IPS DF 19.7 (cell line): ENCODE measurements around the gene SCAND1.
"Not testable (repeated sequence)": the region's sequence is repeated elsewhere in the genome, so short reads cannot be mapped to it uniquely, and the experiment has no call there.

Experiments
- DNase-seq: peaks from one replicate; pipeline ENCODE4 v3.0.0-alpha.2; 2013; ENCODE audit warnings: low read depth, low spot score

Gene SCAND1

DNA sequence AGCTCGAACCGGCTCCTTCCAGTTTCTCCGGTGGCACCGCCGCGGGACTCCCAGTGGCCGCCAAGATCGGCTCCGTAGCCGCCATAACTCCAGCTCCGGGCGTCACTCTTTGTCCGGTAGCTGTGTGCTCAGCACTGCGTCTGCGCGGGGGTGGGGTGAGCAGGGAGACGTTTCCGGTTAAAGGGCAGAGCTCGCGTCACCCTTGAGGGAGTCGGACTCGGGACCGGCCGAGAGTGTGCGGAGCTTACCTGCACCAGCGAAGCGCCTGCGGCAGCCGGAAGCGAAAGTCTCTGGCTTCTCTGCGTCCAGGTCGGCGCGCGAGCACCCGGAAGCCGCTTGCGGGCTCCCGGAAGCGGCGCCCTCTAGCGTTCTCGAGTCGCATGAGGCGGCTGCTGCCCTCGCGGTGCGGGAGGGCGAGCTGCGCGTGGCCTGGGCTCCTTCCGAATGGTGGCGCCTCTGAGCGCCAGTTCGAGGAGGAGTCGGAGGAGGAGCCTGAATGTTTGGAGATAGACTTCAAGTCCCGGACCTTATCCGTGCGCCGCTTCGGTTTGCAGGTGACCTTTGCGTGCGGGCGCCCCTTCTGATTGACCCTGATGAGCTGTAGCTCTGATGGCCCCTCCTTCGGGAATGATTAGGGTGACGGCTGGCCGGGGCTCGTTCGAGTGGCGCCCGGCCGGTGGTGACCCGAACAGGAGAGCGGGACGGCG lies at the start of gene SCAND1:
Gene SCAND1 (minus strand): TSS at position 303 of the 707 bp plus-strand sequence. CDS start 218 bp downstream, at position 85.
- DNase-seq = peak; percentile 90

DNA sequence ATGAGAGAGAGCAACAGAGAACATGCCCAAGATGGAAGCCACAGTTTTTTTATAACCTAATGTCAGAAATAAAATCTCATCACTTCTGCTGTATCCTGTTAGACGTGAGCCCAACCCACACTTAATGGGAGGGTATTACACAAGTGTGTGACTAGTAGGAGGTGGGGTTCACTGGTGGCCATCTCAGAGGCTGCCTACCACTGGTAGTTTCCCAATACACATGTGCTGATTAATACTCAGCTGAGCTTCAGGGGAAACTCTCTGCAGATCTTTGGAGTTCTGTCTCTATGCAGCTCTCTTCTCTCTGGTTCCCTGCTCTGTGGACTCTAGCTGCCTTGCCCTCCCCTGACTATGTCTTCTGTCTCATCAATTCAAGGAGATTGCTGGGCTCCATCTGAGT lies 49.7 kb upstream of the SCAND1 start:
- DNase-seq = no peak

DNA sequence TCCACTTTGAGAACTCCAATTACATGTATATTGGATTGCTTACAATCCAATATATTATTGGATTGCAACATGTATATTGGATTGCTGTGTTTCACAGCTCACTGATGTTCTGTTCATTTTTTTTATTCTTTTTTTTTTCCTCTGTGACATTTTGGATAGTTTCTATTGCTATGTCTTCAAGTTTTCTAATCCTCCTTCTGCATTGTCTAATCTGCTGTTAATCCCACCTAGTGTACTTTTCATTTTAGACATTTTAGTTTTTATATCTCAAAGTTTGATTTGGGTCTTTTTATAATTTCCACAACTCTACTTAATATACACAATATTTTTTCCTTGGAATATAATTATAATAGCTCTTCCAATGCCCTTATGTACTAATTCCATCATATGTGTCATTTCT lies 48.6 kb upstream of the SCAND1 start:
- DNase-seq = no peak

DNA sequence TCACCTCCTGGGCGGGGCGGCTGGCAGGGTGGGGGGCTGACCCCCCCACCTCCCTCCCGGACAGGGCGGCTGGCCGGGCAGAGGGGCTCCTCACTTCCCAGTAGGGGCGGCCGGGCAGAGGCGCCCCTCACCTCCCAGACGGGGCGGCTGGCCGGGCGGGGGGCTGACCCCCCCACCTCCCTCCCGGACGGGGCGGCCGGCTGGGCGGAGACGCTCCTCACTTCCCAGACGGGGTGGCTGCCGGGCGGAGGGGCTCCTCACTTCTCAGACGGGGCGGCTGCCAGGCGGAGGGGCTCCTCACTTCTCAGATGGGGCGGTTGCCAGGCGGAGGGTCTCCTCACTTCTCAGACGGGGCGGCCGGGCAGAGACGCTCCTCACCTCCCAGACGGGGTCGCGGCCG lies 47.0 kb upstream of the SCAND1 start:
- not testable (repeated sequence) for DNase-seq

DNA sequence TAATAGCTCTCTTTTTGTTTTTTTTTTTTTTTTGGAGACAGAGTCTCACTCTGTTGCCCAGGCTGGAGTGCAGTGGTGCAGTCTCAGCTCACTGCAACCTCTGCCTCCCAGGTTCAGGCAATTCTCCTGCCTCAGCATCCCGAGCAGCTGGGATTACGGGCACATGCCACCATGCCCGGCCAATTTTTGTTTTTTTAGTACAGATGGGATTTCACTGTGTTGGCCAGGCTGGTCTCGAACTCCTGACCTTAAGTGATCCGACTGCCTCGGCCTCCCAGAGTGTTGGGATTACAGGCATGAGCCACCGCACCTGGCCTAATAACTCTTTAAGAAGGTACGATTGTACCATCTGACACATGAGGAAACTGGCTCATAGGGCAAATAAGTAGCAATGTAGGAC lies 42.2 kb upstream of the SCAND1 start:
- not testable (repeated sequence) for DNase-seq

DNA sequence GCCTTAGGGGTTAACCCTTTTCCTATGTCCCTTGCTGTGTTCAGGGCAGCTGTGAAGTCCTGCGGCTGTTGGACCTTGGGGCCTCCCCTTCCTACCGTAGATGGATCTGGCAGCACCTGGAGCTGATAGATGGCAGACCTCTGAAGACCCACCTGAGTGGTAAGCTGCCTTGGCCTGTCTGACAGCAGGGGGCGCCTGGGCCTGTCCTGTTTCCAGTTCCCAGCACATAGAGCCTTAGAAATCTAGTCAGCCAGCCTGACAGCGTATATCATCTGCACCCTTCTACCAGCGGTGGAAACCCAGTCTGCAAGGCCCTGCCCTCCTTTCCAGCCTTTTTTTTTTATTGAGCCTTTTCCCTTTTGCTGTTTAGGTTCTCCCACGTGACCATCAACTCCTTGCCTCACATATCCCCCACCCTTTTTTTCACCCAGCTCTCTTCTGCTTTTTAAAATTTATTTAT lies 40.7 kb upstream of the SCAND1 start:
- DNase-seq = peak; percentile 75

DNA sequence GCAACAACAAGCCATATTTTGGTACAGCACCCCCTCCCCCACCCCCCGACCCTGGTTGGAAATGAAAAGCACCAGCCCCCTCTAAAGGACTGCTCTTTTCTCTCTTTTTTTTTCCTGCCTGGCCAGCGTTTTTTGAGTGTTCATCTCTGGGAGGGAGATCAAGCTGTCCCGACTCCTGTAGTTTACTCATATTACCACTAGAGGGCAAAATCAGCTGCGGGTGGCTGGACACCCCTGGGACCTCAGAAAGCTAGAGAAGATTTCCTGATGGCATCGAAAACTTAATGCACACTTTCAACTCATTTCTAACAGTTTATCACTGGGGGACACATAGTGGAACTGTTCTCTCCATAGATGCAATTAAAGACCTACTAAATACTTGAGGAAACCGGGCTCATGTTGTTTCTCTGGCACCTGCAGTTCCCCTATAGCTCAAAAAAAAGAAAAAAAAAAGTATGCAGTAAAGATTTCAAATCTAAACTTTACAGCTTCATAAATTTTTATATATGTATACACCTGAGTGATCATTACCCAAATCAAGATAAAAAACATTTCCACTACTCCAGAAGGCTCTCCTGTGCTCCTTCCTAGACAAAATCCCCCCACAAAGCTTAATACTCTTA lies 38.5 kb upstream of the SCAND1 start:
- DNase-seq = no peak

DNA sequence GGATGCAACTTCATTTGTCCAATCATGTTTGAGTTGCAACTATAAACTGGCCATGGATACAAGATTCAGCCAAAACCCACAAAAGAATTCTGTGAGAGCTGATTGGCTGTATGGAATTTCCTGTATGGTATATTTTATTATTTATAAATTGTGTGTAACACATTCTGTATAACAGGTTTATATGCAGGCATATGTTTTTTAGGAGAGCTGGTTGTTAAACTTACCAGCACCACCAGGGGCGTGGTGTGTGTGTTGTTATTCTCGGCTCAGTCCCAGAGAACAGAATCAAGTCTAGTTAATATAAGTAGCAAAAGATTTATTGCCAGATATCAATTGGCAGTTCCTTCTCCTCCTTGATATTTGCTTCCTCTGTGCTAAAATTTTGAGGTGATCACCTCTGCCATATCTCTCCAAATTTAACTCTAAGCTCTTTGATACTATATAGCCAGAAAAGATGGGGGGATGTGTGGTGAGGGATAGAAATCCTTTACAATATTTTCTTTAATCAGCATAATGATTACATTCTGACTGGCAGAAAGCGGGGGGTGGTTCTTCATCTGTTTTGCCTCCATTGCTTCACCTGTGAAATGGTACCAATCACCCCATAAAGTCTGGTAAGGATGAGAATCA lies 37.0 kb upstream of the SCAND1 start:
- no peak for DNase-seq

DNA sequence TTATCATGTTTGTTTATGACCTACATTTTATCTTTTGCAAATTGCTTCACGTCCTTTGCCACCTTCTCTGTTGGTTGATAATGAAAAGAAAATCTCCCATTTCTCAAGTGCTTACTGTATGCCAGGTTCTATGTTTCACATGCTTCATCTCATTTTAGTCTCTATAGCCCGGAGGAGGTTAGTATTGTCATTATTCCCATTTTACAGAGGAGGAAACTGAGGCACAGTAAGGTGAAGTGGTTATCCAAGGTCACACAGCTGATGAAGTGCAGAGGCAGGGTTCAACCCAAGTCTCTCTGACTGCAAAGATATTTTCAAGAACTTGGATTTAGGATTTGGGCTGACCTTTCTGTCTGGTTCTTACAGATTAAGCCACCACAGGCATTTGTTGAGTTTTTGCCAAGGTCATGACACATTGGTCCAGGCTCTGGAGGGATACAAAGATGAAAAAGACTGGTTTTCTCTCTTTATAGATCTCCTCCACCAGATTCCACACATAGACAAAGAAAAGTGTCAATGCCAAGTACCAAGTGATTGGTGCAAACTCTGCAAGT lies 34.7 kb upstream of the SCAND1 start:
- no peak for DNase-seq

DNA sequence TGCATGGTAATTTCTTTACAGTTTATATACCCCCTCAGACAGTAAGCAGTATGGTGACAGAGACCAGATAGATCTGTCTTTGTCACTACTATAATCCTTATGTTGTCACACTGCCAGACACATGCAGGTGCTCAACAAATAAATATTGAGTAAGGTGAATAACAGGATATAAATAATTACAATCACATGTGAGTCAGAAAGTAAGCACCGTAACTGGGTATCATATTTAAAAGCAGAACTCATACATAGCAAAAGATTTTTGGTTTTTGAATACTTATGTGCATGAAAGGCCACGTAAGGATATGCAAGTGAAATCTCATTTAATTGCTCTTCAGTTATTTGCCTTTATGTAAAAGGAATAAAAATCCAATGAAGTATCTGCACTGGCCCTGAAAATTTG lies 31.5 kb upstream of the SCAND1 start:
- DNase-seq = no peak

DNA sequence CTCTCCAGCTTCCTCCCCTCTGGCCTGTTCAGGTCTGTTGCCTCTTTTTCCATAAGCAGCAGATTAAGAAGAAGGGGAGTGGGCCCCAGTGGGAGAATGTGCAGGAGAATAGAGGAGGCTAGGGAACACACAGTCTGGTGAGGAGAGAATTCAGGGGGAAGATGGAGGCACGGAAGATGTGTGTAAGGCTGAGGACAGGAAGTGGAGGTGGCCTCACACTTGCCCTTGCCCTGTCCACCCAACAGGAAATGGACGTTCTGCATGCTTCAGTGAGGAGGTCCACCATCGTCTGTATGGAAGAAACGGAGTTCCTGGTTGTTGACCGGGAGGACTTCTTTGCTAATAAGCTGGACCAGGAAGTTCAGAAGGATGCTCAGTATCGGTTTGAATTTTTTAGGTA lies 30.1 kb upstream of the SCAND1 start:
- no peak for DNase-seq

DNA sequence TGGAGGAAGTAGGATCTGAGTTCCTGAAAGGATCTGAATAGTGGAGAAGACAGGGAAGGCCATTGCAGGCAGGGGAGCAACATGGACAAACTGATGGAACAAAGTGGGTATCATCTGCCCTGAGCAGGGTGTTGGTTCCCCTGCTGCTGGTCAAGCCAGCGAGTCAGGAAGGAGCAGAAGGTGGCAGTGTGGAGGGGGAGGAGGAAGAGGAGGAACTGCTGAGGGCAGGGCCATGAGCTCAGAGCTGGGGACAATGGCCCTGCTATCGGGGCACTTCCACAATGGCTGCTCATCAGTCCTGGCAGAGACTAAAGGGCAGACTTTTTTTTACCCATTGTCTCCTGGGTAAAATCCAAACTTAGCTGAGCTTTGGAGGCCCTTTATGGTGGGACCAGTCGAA lies 27.7 kb upstream of the SCAND1 start:
- DNase-seq = no peak

DNA sequence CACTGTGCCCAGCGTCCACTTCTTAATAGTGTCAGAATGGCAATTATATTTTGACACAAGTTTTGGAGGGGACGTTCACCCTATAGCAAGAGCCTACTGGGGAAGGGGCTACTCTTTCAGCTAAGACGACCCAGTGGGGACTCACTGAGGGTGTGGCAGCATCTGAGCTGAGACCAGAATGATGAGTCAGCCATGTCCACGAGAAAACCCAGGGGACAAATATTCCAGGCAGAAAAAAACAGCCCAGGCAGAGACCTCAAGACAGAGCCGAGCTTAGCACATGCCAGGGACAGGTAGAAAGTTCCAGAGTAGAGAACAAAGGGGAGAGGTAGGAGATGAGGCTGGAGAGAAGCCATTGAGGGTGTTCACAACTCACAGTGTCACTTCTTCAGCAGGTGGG lies 25.2 kb upstream of the SCAND1 start:
- no peak for DNase-seq

DNA sequence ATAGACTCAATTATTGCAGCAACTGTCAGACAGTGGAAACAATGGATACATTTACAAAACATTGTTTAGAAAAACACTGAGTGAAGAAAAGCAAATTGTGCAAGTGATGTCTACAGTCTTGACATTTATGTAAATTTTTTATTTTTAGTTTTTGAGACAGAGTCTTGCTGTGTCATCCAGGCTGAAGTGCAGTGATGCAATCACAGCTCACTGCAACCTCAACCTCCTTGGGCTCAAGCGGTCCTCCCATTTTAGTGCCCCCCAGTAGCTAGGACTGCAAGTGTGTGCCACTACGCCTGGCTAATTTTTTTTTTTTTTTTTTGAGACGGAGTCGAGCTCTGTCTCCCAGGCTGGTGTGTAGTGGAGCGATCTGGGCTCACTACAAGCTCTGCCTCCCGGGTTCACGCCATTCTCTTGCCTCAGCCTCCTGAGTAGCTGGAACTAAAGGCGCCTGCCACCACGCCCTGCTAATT lies 23.8 kb upstream of the SCAND1 start:
- DNase-seq = no peak

DNA sequence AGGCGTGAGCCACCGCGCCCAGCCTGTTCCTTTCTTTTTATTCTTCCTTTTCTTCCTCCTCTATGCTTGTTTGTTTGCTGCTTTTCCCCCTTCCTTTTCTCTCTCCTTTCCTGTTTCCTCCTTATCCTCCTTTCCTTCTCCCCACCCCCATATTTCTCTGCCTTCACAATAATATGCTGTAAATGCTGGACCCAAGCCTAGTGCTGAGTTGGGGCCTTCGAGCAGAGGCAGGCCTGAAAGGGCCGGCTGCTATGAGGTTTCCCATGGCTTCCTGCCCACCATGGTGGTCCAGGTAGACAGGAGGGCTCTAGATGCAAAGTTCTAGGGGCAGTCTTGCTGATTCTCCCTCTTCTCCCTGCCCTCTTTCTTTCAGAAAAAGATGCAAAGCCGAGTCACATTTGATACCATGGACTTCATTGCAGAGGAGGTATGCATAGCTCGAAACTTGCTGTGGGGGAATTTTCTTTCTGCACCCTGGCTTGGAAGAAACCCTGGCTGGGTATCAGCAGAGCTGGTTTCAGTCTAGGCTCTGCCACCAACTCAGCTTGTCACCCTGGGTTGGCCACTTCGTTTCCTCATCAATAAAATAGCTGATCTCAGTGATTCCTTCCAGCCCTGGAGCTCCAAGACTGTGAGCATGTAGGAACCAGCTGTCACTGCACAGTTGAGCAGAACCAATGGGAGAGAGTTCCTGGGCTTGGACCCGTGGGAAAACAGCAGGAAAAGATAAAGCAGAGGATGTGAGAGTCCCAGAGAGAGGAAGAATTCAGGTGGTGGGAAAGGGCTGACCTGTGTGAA lies 21.5 kb upstream of the SCAND1 start:
- no peak for DNase-seq

DNA sequence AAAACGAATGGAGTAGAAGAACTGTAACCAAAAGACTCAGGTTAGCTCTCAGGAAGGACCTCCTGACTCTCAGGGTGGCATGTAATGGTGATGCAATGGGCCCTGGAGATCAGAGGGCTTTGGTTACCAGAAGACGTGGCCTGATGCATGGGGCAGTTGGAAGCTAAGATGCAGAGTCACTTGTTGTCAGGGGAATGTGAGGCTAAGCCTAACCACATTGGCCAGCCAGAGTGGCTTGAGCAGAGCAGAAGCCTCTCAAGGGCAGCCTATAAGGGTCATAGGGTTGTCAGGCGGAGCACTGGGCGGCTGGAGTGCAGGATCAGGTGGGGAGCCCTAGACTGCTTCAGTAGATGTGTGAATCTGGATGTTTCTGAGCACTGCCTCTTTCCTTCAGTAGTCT lies 20.0 kb upstream of the SCAND1 start:
- DNase-seq = no peak

DNA sequence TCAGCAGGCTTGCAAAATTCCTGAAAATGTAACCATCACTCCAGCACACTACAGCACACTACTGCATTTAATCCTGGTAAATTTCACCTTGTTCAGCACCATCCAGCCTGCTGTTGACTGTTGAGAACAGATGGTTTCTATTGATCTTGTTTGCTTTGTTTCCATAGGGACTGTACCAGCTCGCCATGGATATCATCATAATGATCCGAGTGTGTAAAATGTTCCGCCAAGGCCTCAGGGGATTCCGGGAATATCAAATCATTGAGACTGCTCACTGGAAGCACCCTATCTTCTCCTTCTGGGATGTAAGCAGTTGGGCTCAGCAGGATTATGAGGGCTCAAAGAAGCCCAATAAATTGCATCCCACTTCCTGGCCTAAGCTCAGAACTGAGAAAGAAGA lies 18.2 kb upstream of the SCAND1 start:
- no peak for DNase-seq

DNA sequence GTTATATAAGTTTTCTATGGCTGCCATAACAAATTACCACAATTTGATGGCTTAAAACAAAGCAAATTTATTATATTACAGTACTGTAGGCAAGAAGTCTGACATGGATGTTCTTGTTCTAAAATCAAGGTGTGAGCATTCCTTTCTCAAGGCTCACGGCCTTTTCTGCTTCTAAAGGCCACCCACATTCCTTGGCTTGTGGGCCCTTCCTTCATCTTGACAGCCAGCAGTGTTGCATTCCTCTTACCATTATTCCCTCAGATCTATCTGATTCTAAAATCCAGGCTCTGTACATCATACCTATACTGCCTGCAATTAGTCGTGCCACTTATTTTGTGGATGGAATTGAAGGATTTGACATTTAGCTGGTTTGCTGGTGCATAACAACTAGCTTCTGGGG lies 17.7 kb upstream of the SCAND1 start:
- no peak for DNase-seq

DNA sequence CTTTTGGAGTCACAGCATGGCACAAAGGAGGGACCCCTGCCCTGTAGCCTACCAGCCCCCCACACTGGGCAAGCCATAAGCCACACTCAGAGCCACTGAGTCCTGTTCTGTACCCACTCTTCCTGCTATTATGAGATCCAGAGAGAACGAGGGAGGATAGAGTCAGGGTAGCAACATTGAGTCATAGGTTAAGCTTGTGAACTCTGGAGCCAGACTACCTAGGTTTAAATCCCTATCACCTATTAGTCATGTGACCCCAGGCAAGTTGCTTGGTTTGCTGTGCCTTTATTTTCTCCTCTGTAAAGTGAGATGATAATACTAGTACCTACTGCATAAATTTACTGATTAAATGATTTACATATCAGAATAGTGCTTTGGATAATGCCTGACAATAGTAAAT lies 14.6 kb upstream of the SCAND1 start:
- DNase-seq = no peak

DNA sequence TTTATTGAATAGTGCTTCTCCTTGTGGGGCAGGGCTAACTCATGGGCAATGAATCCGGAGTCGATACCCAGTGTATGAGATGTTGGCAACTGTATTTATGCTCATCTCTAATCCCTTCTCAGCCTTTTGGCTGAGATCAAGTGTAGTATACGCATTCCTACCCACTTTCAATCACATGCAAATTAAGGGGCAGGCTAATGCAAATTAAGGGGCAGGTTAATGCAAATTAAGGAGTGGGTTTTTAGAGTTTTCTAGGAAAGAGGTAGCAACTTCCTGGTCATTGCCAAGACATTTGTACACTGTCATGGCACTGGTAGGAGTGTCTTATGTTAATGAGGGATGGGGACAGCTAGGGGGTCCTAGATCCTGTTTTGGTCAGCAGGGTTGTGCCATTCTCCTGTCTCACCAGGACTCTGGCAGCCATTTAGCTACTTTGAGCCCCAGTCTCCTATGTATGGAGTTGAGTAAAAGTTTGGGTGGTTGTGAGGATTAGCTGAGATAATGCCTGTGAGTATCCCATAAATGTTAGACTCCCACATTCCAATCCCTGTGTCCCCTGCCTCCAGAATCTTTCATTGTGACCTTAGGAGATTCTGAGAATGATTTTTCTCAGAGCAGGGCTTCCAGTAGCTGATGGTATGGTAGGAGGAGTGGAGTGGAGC lies 13.8 kb upstream of the SCAND1 start, which contains the start of gene CNBD2:
Gene CNBD2 (plus strand): TSS at position 612 of the 662 bp plus-strand sequence. CDS start 173 bp downstream, outside the sequence.
- no peak for DNase-seq

DNA sequence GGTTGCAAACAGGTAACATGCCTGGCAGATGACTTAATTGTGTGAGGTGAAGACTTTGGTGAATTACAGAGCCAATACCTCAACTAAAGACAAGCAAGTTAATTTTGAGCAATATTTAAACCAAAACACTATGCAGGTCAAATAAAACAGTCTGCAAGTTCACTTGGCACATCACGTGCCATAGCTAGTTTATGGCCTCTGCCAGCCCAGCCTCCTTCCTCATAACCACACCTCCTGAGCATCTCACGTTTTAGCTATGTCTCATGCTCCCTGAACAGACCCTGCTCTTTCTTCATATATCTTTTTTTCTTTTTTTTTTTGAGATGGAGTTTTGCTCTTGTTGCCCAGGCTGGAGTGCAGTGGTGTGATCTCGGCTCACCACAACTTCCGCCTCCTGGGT lies 9.6 kb upstream of the SCAND1 start:
- DNase-seq = no peak
